Measurements from ENCODE around the gene PIK3R3.

Gene PIK3R3

GRCh38 chr1:46026531-46026930, 105.9 kb downstream of the PIK3R3 start:
- DNase-seq (ENCODE audit: low spot score) = no peak
- no peak for TF ChIP-seq CTCF (IDR thresholded peaks at IDR 0.05; ENCODE audit: borderline replicate concordance, control extremely low read depth, extremely low read depth, insufficient read depth, missing control alignments)
- in situ Hi-C loops (cut with MboI; ENCODE audit: low sequenced_read_pairs, unreplicated experiment) = no loop called here

GRCh38 chr1:46021046-46021996, 111.1 kb downstream of the PIK3R3 start:
- TF ChIP-seq CTCF (IDR thresholded peaks at IDR 0.05; ENCODE audit: borderline replicate concordance, control extremely low read depth, extremely low read depth, insufficient read depth, missing control alignments) = no peak
- DNase-seq (ENCODE audit: low spot score) = no peak
- in situ Hi-C loops (cut with MboI; ENCODE audit: low sequenced_read_pairs, unreplicated experiment) = no loop called here

GRCh38 chr1:46020010-46020409, 112.4 kb downstream of the PIK3R3 start:
- no peak for TF ChIP-seq CTCF (IDR thresholded peaks at IDR 0.05; ENCODE audit: borderline replicate concordance, control extremely low read depth, extremely low read depth, insufficient read depth, missing control alignments)
- DNase-seq (ENCODE audit: low spot score) = no peak
- in situ Hi-C loops (cut with MboI; ENCODE audit: low sequenced_read_pairs, unreplicated experiment) = no loop called here

GRCh38 chr1:46019348-46019747, 113.1 kb downstream of the PIK3R3 start:
- no peak for DNase-seq (ENCODE audit: low spot score)
- in situ Hi-C loops (cut with MboI; ENCODE audit: low sequenced_read_pairs, unreplicated experiment) = no loop called here

DNA sequence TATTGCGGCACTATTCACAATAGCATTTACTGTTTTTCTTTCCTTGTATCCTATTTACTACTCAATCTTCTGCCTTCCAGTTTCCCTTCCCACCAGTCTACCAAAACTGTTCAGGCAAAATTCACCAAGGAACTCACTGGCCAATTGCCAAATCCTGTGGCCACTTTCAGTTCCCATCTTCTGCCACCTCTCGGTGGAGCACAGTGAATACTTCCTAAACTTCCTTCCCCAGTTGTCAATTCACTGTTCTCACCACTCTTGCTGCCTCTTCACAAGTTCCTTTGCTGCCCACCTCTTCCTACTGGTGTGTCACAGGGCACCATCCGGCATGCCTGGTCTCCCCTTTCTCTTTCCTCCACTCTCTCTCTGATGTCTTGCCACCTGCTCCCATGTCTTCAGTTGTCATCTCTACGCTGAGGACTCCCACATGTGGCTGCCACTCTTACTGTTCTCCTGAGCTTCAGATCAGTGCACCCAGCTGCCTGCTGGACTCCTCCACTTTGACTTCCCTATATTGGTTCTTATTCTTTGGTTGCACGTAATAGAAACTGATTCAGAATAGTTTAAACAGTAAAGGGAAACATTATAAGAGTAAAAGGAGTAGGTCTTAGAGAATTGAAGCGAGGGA, 114.4 kb downstream of the PIK3R3 start:
- TF ChIP-seq CTCF (IDR thresholded peaks at IDR 0.05; ENCODE audit: borderline replicate concordance, control extremely low read depth, extremely low read depth, insufficient read depth, missing control alignments) = no peak
- DNase-seq (ENCODE audit: low spot score) = no peak
- in situ Hi-C loops (cut with MboI; ENCODE audit: low sequenced_read_pairs, unreplicated experiment) = no loop called here

More at GRCh38 chr1:46019348-46019747, 113.1 kb downstream of the PIK3R3 start:
- TF ChIP-seq CTCF (IDR thresholded peaks at IDR 0.05; ENCODE audit: borderline replicate concordance, control extremely low read depth, extremely low read depth, insufficient read depth, missing control alignments) = no peak

- TF ChIP-seq CTCF (IDR thresholded peaks at IDR 0.05; ENCODE audit: borderline replicate concordance, control extremely low read depth, extremely low read depth, insufficient read depth, missing control alignments) = no peak
- no peak for DNase-seq (ENCODE audit: low spot score)
- in situ Hi-C loops (cut with MboI; ENCODE audit: low sequenced_read_pairs, unreplicated experiment) = no loop called here
These were observed 118.8 kb downstream of the PIK3R3 start for GRCh38 chr1:46013581-46013980.
